Skin epidermis (tissue), 12 donors: ENCODE data around the gene PPP2R2C.
A peak's percentile ranks its signal among the peaks of the same experiment; 100 is the strongest.

ENCODE experiments used
- H3K27ac ChIP-seq, 21 experiments: fragments of 200-600 bp; sonication (generic) in 11 of 21; one replicate each; pipeline ENCODE4 v1.5.0; 2020; ENCODE audit warnings: mild to moderate bottlenecking in 3 of 21, inconsistent platforms in 2 of 21, moderate library complexity in 2 of 21
- H3K4me3 ChIP-seq, 7 experiments: fragments of 200-600 bp; sonication (generic) in 2 of 7; one replicate each; pipeline ENCODE4 v1.5.0; 2020; ENCODE audit warnings: inconsistent platforms in 2 of 7, mild to moderate bottlenecking in 2 of 7, moderate library complexity in 1 of 7

PPP2R2C gene

GRCh38 chr4:6470502-6471306 is 1.7 kb downstream of the PPP2R2C start:
- Histone ChIP-seq H3K4me3 (peak overlapping the region; percentile 16 to 41 (median 35)), H3K27ac (peak overlapping the region in 9 of 21 experiments; percentile 1 to 50 (median 33))

GRCh38 chr4:6469898-6470501 is 2.4 kb downstream of the PPP2R2C start:
- Histone ChIP-seq H3K4me3 (peak overlapping the region in 4 of 7 experiments; percentile 24 to 41 (median 38)), H3K27ac (peak overlapping the region in 1 of 21 experiments; percentile 33)

- Histone ChIP-seq H3K27ac (no peak overlapping the region), H3K4me3 (no peak overlapping the region)
Measured at GRCh38 chr4:6469144-6469543, 3.3 kb downstream of the PPP2R2C start.

GRCh38 chr4:6468376-6468775 is 4.0 kb downstream of the PPP2R2C start:
- no peak overlapping the region for H3K27ac ChIP-seq
- H3K4me3 ChIP-seq = no peak overlapping the region

- no peak overlapping the region for H3K4me3 ChIP-seq
- H3K27ac ChIP-seq = no peak overlapping the region
Measured at GRCh38 chr4:6467600-6467999, 4.8 kb downstream of the PPP2R2C start.

- H3K27ac ChIP-seq = no peak overlapping the region
- no peak overlapping the region for H3K4me3 ChIP-seq
Measured at GRCh38 chr4:6466756-6467381, 5.5 kb downstream of the PPP2R2C start.

GRCh38 chr4:6465955-6466354 is 6.5 kb downstream of the PPP2R2C start:
- no peak overlapping the region for H3K27ac ChIP-seq
- no peak overlapping the region for H3K4me3 ChIP-seq

GRCh38 chr4:6464842-6465588 is 7.4 kb downstream of the PPP2R2C start:
- H3K27ac ChIP-seq = no peak overlapping the region
- no peak overlapping the region for H3K4me3 ChIP-seq

GRCh38 chr4:6463311-6464289 is 8.8 kb downstream of the PPP2R2C start:
- Histone ChIP-seq H3K4me3 (no peak overlapping the region), H3K27ac (no peak overlapping the region)

GRCh38 chr4:6461301-6462165 is 10.9 kb downstream of the PPP2R2C start:
- Histone ChIP-seq H3K27ac (no peak overlapping the region), H3K4me3 (no peak overlapping the region)

- H3K27ac ChIP-seq = no peak overlapping the region
- H3K4me3 ChIP-seq = no peak overlapping the region
Measured at GRCh38 chr4:6460876-6461275, 11.5 kb downstream of the PPP2R2C start.

GRCh38 chr4:6458528-6458927 is 13.9 kb downstream of the PPP2R2C start:
- Histone ChIP-seq H3K27ac (no peak overlapping the region), H3K4me3 (no peak overlapping the region)

- H3K4me3 ChIP-seq = no peak overlapping the region
- H3K27ac ChIP-seq = no peak overlapping the region
Measured at GRCh38 chr4:6456450-6456849, 16.0 kb downstream of the PPP2R2C start.

GRCh38 chr4:6454112-6454910 is 18.1 kb downstream of the PPP2R2C start:
- no peak overlapping the region for H3K27ac ChIP-seq

GRCh38 chr4:6453688-6453990 is 18.8 kb downstream of the PPP2R2C start:
- no peak overlapping the region for H3K4me3 ChIP-seq
- H3K27ac ChIP-seq = no peak overlapping the region

More at GRCh38 chr4:6454112-6454910, 18.1 kb downstream of the PPP2R2C start:
- H3K4me3 ChIP-seq = no peak overlapping the region

- Histone ChIP-seq H3K4me3 (no peak overlapping the region), H3K27ac (no peak overlapping the region)
Measured at GRCh38 chr4:6452897-6453687, 19.3 kb downstream of the PPP2R2C start.
